CD4-positive, alpha-beta T cell (primary cell): ENCODE data around the gene ITGA5. TPM values are rescaled to one million over a fixed set of nuclear protein-coding genes. Genes with fewer than 3 reads are reported as not detected.

Experiments
- ATAC-seq: fragments of 200-7000 bp; cut with Tn5 transposase; one replicate; pipeline ENCODE4 v1.10.0; 2022; ENCODE audit warnings: mild to moderate bottlenecking; ENCODE audit not compliant: poor library complexity
- CTCF ChIA-PET: fragments of 350-600 bp; sonication (Branson Sonifier 250); formaldehyde crosslinking; loops from one replicate; lab custom pipeline; 2021; ENCODE audit warnings: antibody characterized with exemption, inconsistent platforms; lab: Charles Lee
- POLR2A ChIA-PET: fragments of 350-600 bp; sonication (Branson Sonifier 250); formaldehyde crosslinking; loops from one replicate; lab custom pipeline; 2021; ENCODE audit warnings: antibody characterized with exemption, inconsistent platforms; lab: Charles Lee
- DNase-seq, 14 experiments: peaks; one replicate each; pipeline ENCODE4 v3.0.0-alpha.2; 2013 to 2020; ENCODE audit warnings: mixed read lengths in 2 of 14
- H3K27ac ChIP-seq, 2 donors: one replicate each; pipeline versions ENCODE4 v1.5.1 to v1.7.0; 2013; ENCODE audit warnings: low read length in 2 of 2, low read depth in 1 of 2, mild to moderate bottlenecking in 1 of 2
- H3K27me3 ChIP-seq, 2 experiments: 1 replicate in 1 of 2; 2 replicates in 1 of 2; pipeline versions ENCODE4 v1.6.1 to v1.7.0; 2013; ENCODE audit warnings: low read length in 2 of 2, control low read depth in 1 of 2, mild to moderate bottlenecking in 1 of 2, moderate library complexity in 1 of 2; ENCODE audit not compliant: insufficient read depth in 2 of 2, control insufficient read depth in 1 of 2
- H3K36me3 ChIP-seq: one replicate; pipeline ENCODE4 v1.6.1; 2013; ENCODE audit warnings: low read length, control low read depth; ENCODE audit not compliant: insufficient read depth
- H3K4me1 ChIP-seq: one replicate; pipeline ENCODE4 v1.6.1; 2013; ENCODE audit warnings: low read length, control low read depth; ENCODE audit not compliant: insufficient read depth
- H3K4me3 ChIP-seq: one replicate; pipeline ENCODE4 v1.5.1; 2013; ENCODE audit warnings: mild to moderate bottlenecking, low read length, moderate library complexity
- H3K9me3 ChIP-seq, 2 experiments: 1 replicate in 1 of 2; 2 replicates in 1 of 2; pipeline versions ENCODE4 v1.6.1 to v1.7.0; 2013; ENCODE audit warnings: low read length in 2 of 2, mild to moderate bottlenecking in 2 of 2, control low read depth in 1 of 2, moderate library complexity in 1 of 2; ENCODE audit not compliant: control insufficient read depth in 1 of 2, insufficient read depth in 1 of 2
- H3K27ac Mint-ChIP-seq: one replicate; pipeline ENCODE4 v1.8.0; 2020; ENCODE audit warnings: mixed read lengths
- H3K27me3 Mint-ChIP-seq: one replicate; pipeline ENCODE4 v1.8.0; 2021; ENCODE audit warnings: mixed read lengths
- H3K36me3 Mint-ChIP-seq: one replicate; pipeline ENCODE4 v1.8.0; 2021; ENCODE audit warnings: low read depth, mixed read lengths
- H3K4me1 Mint-ChIP-seq: one replicate; pipeline ENCODE4 v1.8.0; 2021; ENCODE audit warnings: low read depth, mixed read lengths
- H3K4me3 Mint-ChIP-seq: one replicate; pipeline ENCODE4 v1.8.0; 2020; ENCODE audit warnings: mild to moderate bottlenecking, mixed read lengths
- H3K9me3 Mint-ChIP-seq: one replicate; pipeline ENCODE4 v1.8.0; 2020; ENCODE audit warnings: mixed read lengths
- intact Hi-C, 2 experiments: fragments of 100-400 bp; cut with DNase I in 1 of 2; cut with micrococcal nuclease in 1 of 2; formaldehyde crosslinking; loops; one replicate each; pipeline versions ENCODE4 v1.15.1 to v1.9.0; 2023 to 2025; cut with DNase I, micrococcal nuclease
- total RNA-seq, 174 experiments: library from RNA in 2 of 174; stranded (reverse) in 2 of 174; gene quantifications; one replicate each; pipeline ENCODE4 v1.2.3 and lab custom pipeline; 2021 to 2026
- TF ChIP-seq, protein P1 (sequence below): fragments of 200-600 bp; IDR thresholded peaks from one replicate; pipeline ENCODE4 v1.8.0; 2022; ENCODE audit warnings: antibody characterized with exemption, mild to moderate bottlenecking

ITGA5 gene
- total RNA-seq, 2 experiments from 2014 or later = 143 to 159 TPM

DNA sequence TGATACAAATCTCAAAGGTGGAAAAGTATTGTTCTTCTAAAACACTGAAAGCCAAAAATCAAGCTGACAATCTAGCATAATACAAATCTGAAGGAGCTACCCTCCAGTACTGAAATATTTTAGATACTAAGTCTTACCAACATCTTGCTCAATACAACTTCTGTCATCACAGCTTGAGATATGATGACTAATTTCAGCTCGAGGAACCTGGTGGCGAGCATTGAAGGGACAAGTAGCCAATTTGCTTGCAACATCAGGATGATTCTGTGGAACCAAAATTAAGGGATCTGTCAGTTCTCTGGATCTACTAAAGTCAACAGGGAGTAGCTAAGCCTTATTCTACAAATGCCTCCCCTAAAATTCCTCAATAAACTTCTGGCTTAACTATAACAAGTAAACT, 44.0 kb upstream of the ITGA5 start:
- POLR2A ChIA-PET = interaction anchor here (0.8 kb wide), 1 partner anchor 34 kb away, joined by 3 read pairs; the partner anchor contains the start of gene NCKAP1L
- TF ChIP-seq, protein P1, sequence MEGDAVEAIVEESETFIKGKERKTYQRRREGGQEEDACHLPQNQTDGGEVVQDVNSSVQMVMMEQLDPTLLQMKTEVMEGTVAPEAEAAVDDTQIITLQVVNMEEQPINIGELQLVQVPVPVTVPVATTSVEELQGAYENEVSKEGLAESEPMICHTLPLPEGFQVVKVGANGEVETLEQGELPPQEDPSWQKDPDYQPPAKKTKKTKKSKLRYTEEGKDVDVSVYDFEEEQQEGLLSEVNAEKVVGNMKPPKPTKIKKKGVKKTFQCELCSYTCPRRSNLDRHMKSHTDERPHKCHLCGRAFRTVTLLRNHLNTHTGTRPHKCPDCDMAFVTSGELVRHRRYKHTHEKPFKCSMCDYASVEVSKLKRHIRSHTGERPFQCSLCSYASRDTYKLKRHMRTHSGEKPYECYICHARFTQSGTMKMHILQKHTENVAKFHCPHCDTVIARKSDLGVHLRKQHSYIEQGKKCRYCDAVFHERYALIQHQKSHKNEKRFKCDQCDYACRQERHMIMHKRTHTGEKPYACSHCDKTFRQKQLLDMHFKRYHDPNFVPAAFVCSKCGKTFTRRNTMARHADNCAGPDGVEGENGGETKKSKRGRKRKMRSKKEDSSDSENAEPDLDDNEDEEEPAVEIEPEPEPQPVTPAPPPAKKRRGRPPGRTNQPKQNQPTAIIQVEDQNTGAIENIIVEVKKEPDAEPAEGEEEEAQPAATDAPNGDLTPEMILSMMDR = no peak
- no peak for ATAC-seq
- Mint-ChIP-seq H3K9me3 (no peaks in the 10 kb centered on the region), H3K27me3 (peaks cover 38% of the 10 kb centered on the region), H3K27ac (no peak overlapping the region), H3K4me1 (no peaks in the 10 kb centered on the region), H3K4me3 (no peak overlapping the region), H3K36me3 (no peaks in the 10 kb centered on the region)
- Histone ChIP-seq H3K4me3 (no peak overlapping the region), H3K4me1 (no peaks in the 10 kb centered on the region), H3K27me3 (no peaks in the 10 kb centered on the region), H3K36me3 (no peaks in the 10 kb centered on the region), H3K9me3 (no peaks in the 10 kb centered on the region), H3K27ac (no peak overlapping the region)
- peak in 2 of 14 experiments; percentile 46 to 55 for DNase-seq
- intact Hi-C loops = no loop called here
- CTCF ChIA-PET = interaction anchor here (0.9 kb wide), 1 partner anchor 24 kb away, joined by 3 read pairs; no protein-coding TSS in a partner anchor

DNA sequence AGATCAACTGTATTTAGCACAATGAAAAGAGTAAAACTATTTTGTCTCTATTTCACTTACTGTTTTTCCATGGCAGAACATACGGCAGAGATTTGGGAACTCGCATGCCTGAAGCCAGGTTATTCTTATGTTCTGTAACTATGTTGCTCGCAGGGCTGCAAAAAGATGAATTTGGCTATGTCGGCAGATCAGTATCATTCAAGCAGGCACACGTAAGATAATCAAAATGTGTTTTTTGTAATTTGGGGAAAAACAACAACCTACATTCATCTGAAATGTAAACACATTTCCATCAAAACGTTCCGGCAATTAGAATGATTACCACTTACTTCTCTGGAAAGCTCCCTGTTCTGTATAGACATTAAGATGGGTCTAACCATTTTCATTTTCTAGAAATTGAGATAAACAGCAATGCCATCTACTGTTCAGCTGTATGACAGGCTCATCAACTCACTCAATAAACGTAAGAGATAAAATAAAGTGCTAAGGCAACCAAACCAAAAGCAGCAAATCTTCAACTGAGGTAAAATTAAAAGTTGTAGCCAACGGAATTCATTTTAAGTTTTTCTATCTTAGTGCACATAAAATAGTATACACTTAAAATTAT, 41.4 kb upstream of the ITGA5 start:
- TF ChIP-seq, protein P1 = no peak
- no peaks in the 10 kb centered on the region for H3K9me3 Mint-ChIP-seq
- Histone ChIP-seq H3K36me3 (no peaks in the 10 kb centered on the region), H3K4me3 (no peak overlapping the region), H3K4me1 (no peaks in the 10 kb centered on the region), H3K27ac (no peak overlapping the region), H3K9me3 (no peaks in the 10 kb centered on the region), H3K27me3 (no peaks in the 10 kb centered on the region)
- no peak overlapping the region for H3K4me3 Mint-ChIP-seq
- H3K36me3 Mint-ChIP-seq = no peaks in the 10 kb centered on the region
- no peak overlapping the region for H3K27ac Mint-ChIP-seq
- no peak for ATAC-seq
- no peaks in the 10 kb centered on the region for H3K4me1 Mint-ChIP-seq
- H3K27me3 Mint-ChIP-seq = peaks cover 34% of the 10 kb centered on the region
- intact Hi-C loops = no loop called here
- no peak for DNase-seq
- ChIA-PET CTCF (interaction anchor here (0.5 to 1.1 kb wide), 3 partner anchors 12 to 62 kb away, joined by 3 to 4 read pairs (median 3); no protein-coding TSS in a partner anchor), POLR2A (no interaction called here)

DNA sequence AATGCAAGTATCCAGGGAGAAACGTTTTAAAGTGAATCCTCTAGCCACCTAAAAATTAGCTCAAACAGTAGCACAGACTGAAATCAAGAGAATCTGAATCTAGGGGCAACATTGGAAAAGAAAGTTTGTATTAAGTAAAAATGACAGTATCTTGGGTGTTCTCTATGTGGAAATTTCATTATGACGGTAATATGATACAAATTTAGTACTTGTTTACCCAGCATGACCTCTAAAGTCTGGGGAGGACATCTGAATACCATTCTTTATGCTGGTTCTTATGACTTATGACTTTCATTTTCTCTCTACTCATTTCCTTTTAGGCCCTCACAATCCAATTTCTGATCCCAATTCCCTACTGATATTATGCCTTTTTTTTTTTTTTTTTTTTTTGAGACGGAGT, 40.3 kb upstream of the ITGA5 start:
- Histone ChIP-seq H3K4me1 (no peaks in the 10 kb centered on the region), H3K27ac (no peak overlapping the region), H3K4me3 (no peak overlapping the region), H3K27me3 (no peaks in the 10 kb centered on the region), H3K9me3 (no peaks in the 10 kb centered on the region), H3K36me3 (no peaks in the 10 kb centered on the region)
- intact Hi-C loops = no loop called here
- DNase-seq = no peak
- TF ChIP-seq, protein P1 = no peak
- Mint-ChIP-seq H3K4me1 (no peaks in the 10 kb centered on the region), H3K9me3 (no peaks in the 10 kb centered on the region), H3K36me3 (no peaks in the 10 kb centered on the region), H3K27me3 (peaks cover 31% of the 10 kb centered on the region), H3K4me3 (no peak overlapping the region), H3K27ac (no peak overlapping the region)
- ChIA-PET POLR2A (no interaction called here), CTCF (interaction anchor here (0.7 kb wide), 1 partner anchor 60 kb away, joined by 3 read pairs; no protein-coding TSS in a partner anchor)
- ATAC-seq = no peak
